IMR-90 (cell line): ENCODE measurements around the gene GNE. TPM values are rescaled to one million over a fixed set of nuclear protein-coding genes. Genes with fewer than 3 reads are reported as not detected.

Experiments
- ATAC-seq: fragments of 200-7000 bp; cut with Tn5 transposase; 2 replicates; pipeline ENCODE4 v1.9.1; 2020; ENCODE audit warnings: low read depth, mild to moderate bottlenecking, moderate library complexity
- BruUV-seq: library from RNA; stranded (reverse); fragments of 400-500 nt; replicated peaks from 2 replicates; lab custom pipeline; 2021; lab: Mats Ljungman, UMichigan
- CTCF ChIA-PET: fragments of 300-600 bp; formaldehyde crosslinking; extraction: SDS; loops from one replicate; lab custom pipeline; 2021; ENCODE audit warnings: antibody characterized with exemption; lab: Yijun Ruan, JAX
- POLR2A ChIA-PET: fragments of 300-600 bp; sonication (Branson Sonifier 250); formaldehyde crosslinking; loops from one replicate; lab custom pipeline; 2022; ENCODE audit warnings: antibody characterized with exemption; ENCODE audit not compliant: unreplicated experiment; lab: Charles Lee
- DNase-seq: peaks from one replicate; pipeline ENCODE4 v3.0.0; 2013
- H2AFZ ChIP-seq: replicated peaks from 2 replicates; pipeline ENCODE3; 2013; ENCODE audit warnings: low read length, mild to moderate bottlenecking; ENCODE audit not compliant: poor library complexity
- H2AK5ac ChIP-seq: 2 replicates; pipeline ENCODE4 v1.6.1; 2013; ENCODE audit warnings: low read depth, low read length, inconsistent platforms
- H2AK9ac ChIP-seq: replicated peaks from 2 replicates; pipeline ENCODE3; 2013; ENCODE audit warnings: mild to moderate bottlenecking, low read depth, low read length, moderate library complexity; ENCODE audit not compliant: poor library complexity
- H2BK120ac ChIP-seq: 2 replicates; pipeline ENCODE4 v1.6.1; 2013; ENCODE audit warnings: low read depth, low read length, inconsistent platforms
- H2BK15ac ChIP-seq: 3 replicates; pipeline ENCODE4 v1.6.1; 2013; ENCODE audit warnings: low read depth, low read length, inconsistent platforms
- H2BK20ac ChIP-seq: 2 replicates; pipeline ENCODE4 v1.6.1; 2013; ENCODE audit warnings: low read depth, mild to moderate bottlenecking, inconsistent platforms, low read length, moderate library complexity
- H2BK5ac ChIP-seq: 2 replicates; pipeline ENCODE4 v1.6.1; 2013; ENCODE audit warnings: mild to moderate bottlenecking, low read depth, low read length, inconsistent platforms; ENCODE audit not compliant: poor library complexity, severe bottlenecking
- H3K14ac ChIP-seq: replicated peaks from 2 replicates; pipeline ENCODE4 v1.6.1; 2013; ENCODE audit warnings: low read depth, low read length, inconsistent platforms
- H3K18ac ChIP-seq: 2 replicates; pipeline ENCODE4 v1.6.1; 2013; ENCODE audit warnings: low read depth, low read length, control low read depth
- H3K23ac ChIP-seq: 2 replicates; pipeline ENCODE4 v1.6.1; 2013; ENCODE audit warnings: low read depth, low read length, inconsistent platforms
- H3K27ac ChIP-seq: 2 replicates; pipeline ENCODE4 v1.5.1; 2013; ENCODE audit warnings: mild to moderate bottlenecking, control low read depth, low read length; ENCODE audit not compliant: insufficient read depth
- H3K27me3 ChIP-seq: 2 replicates; pipeline ENCODE4 v1.6.1; 2013; ENCODE audit warnings: low read length; ENCODE audit not compliant: control insufficient read depth, insufficient read depth
- H3K36me3 ChIP-seq: 2 replicates; pipeline ENCODE4 v1.6.1; 2013; ENCODE audit warnings: low read length, mixed read lengths; ENCODE audit not compliant: control insufficient read depth, insufficient read depth
- H3K4ac ChIP-seq: 2 replicates; pipeline ENCODE4 v1.6.1; 2013; ENCODE audit warnings: low read depth, low read length, inconsistent platforms
- H3K4me1 ChIP-seq: 2 replicates; pipeline ENCODE4 v1.6.1; 2013; ENCODE audit warnings: low read length, mixed read lengths; ENCODE audit not compliant: control insufficient read depth, insufficient read depth
- H3K4me2 ChIP-seq: 2 replicates; pipeline ENCODE4 v1.6.1; 2013; ENCODE audit warnings: low read depth, mild to moderate bottlenecking, control low read depth, low read length, moderate library complexity
- H3K4me3 ChIP-seq: 2 replicates; pipeline ENCODE4 v1.5.1; 2013; ENCODE audit warnings: low read depth, mild to moderate bottlenecking, control low read depth, low read length, moderate library complexity; ENCODE audit not compliant: insufficient read depth
- H3K56ac ChIP-seq: 2 replicates; pipeline ENCODE4 v1.6.1; 2013; ENCODE audit warnings: low read length, inconsistent platforms; ENCODE audit not compliant: insufficient read depth; ENCODE audit errors: extremely low read depth
- H3K79me1 ChIP-seq, 2 experiments: 2 replicates each; pipeline ENCODE4 v1.6.1; 2013; ENCODE audit warnings: low read length in 2 of 2, inconsistent platforms in 1 of 2, low read depth in 1 of 2
- H3K9ac ChIP-seq: 2 replicates; pipeline ENCODE4 v1.6.1; 2013; ENCODE audit warnings: low read depth, low read length, control low read depth
- H3K9me1 ChIP-seq: 2 replicates; pipeline ENCODE4 v1.6.1; 2013; ENCODE audit warnings: low read length, inconsistent platforms; ENCODE audit not compliant: insufficient read depth
- H3K9me3 ChIP-seq: 2 replicates; pipeline ENCODE4 v1.6.1; 2013; ENCODE audit warnings: low read length; ENCODE audit not compliant: control insufficient read depth, insufficient read depth
- H4K20me1 ChIP-seq: 2 replicates; pipeline ENCODE4 v1.6.1; 2013; ENCODE audit warnings: low read length, inconsistent platforms; ENCODE audit not compliant: insufficient read depth
- H4K5ac ChIP-seq: 2 replicates; pipeline ENCODE4 v1.6.1; 2013; ENCODE audit warnings: mild to moderate bottlenecking, low read depth, low read length, control low read depth
- H4K8ac ChIP-seq, 2 experiments: 2 replicates each; pipeline ENCODE4 v1.6.1; 2013; ENCODE audit warnings: low read depth in 2 of 2, low read length in 2 of 2, control low read depth in 1 of 2, inconsistent platforms in 1 of 2
- H4K91ac ChIP-seq: 2 replicates; pipeline ENCODE4 v1.6.1; 2013; ENCODE audit warnings: low read depth, low read length, inconsistent platforms; ENCODE audit not compliant: insufficient read depth
- BHLHE40 ChIP-seq: fragments of 150-350 bp; IDR thresholded peaks from 2 replicates; pipeline ENCODE4 v1.6.1; 2016; ENCODE audit warnings: mild to moderate bottlenecking, low read depth, low read length
- CEBPB ChIP-seq: IDR thresholded peaks from 2 replicates; pipeline ENCODE4 v1.6.1; 2012; ENCODE audit warnings: low read depth, low read length, improper control_type of control experiment
- CHD1 ChIP-seq: IDR thresholded peaks from 2 replicates; pipeline ENCODE4 v1.6.1; 2012; ENCODE audit warnings: low read depth, low read length, improper control_type of control experiment
- FOS ChIP-seq: fragments of 150-350 bp; IDR thresholded peaks from 2 replicates; pipeline ENCODE4 v1.6.1; 2016; ENCODE audit warnings: low read depth, low read length
- MAFK ChIP-seq: IDR thresholded peaks from 2 replicates; pipeline ENCODE4 v1.6.1; 2012; ENCODE audit warnings: low read depth, low read length, improper control_type of control experiment
- MAZ ChIP-seq: IDR thresholded peaks from 2 replicates; pipeline ENCODE4 v1.6.1; 2012; ENCODE audit warnings: low read depth, mild to moderate bottlenecking, low read length, improper control_type of control experiment, moderate library complexity, borderline replicate concordance
- MXI1 ChIP-seq: IDR thresholded peaks from 2 replicates; pipeline ENCODE4 v1.6.1; 2012; ENCODE audit warnings: low read depth, mild to moderate bottlenecking, low read length, moderate library complexity, borderline replicate concordance
- NFE2L2 ChIP-seq: fragments of 150-350 bp; IDR thresholded peaks from 2 replicates; pipeline ENCODE4 v1.6.1; 2016; ENCODE audit warnings: low read depth, mild to moderate bottlenecking, low read length
- POLR2A ChIP-seq: IDR thresholded peaks from 2 replicates; pipeline ENCODE4 v1.6.1; 2012; ENCODE audit warnings: mild to moderate bottlenecking, low read depth, low read length
- RAD21 ChIP-seq: IDR thresholded peaks from 2 replicates; pipeline ENCODE4 v1.6.1; 2012; ENCODE audit warnings: low read length, improper control_type of control experiment
- RCOR1 ChIP-seq: IDR thresholded peaks from 2 replicates; pipeline ENCODE4 v1.6.1; 2012; ENCODE audit warnings: mild to moderate bottlenecking, low read length, improper control_type of control experiment; ENCODE audit not compliant: insufficient replicate concordance
- RFX5 ChIP-seq: IDR thresholded peaks from 2 replicates; pipeline ENCODE4 v1.8.0; 2012; ENCODE audit warnings: low read depth, mild to moderate bottlenecking, low read length, moderate library complexity
- SMC3 ChIP-seq: fragments of 150-350 bp; IDR thresholded peaks from 2 replicates; pipeline ENCODE4 v1.6.1; 2016; ENCODE audit warnings: low read depth, mild to moderate bottlenecking, antibody characterized with exemption, low read length, moderate library complexity
- WGBS, 2 experiments: methylation state at CpG; one replicate each; pipeline versions ENCODE4 v1.1.5 to v1.1.7; 2013; ENCODE audit warnings: missing lambda C conversion rate in 2 of 2; ENCODE audit not compliant: insufficient read length in 1 of 2; ENCODE audit errors: extremely low coverage in 2 of 2; 5-methylcytosine and 5-hydroxymethylcytosine counted together
- dilution Hi-C: fragments of 300-500 bp; cut with HindIII; formaldehyde crosslinking; loops from one replicate; pipeline ENCODE4 v1.14.3; 2018; ENCODE audit warnings: low sequenced_read_pairs; ENCODE audit not compliant: unreplicated experiment
- in situ Hi-C: fragments of 300-500 bp; cut with MboI; formaldehyde crosslinking; loops from 3 replicates; pipeline ENCODE4 v1.14.3; 2019; ENCODE audit warnings: low sequenced_read_pairs, inconsistent platforms, mixed read lengths
- intact Hi-C: fragments of 100-400 bp; cut with micrococcal nuclease; formaldehyde crosslinking; loops from 2 replicates; pipeline ENCODE4 v1.10.0; 2022
- polyA plus RNA-seq, 3 experiments: library from polyadenylated mRNA; depleted of rRNA; stranded (reverse); fragments of >200 nt; gene quantifications; 2 replicates each; pipeline ENCODE4 v1.2.3, GENCODE V29; 2012; ENCODE audit warnings: low replicate concordance in 1 of 3
- total RNA-seq: library from RNA; depleted of rRNA; stranded (reverse); fragments of >200 nt; gene quantifications from 2 replicates; pipeline ENCODE4 v1.2.3, GENCODE V29; 2012
- TF ChIP-seq, protein P1 (sequence below): fragments of 150-350 bp; IDR thresholded peaks from 2 replicates; pipeline ENCODE4 v1.6.1; 2016; ENCODE audit warnings: low read depth, mild to moderate bottlenecking, low read length, moderate library complexity, borderline replicate concordance
- TF ChIP-seq, protein P2 (sequence below): fragments of 150-350 bp; IDR thresholded peaks from 2 replicates; pipeline ENCODE4 v1.6.1; 2017; ENCODE audit warnings: mild to moderate bottlenecking, antibody characterized with exemption, low read length, low read depth
- TF ChIP-seq, protein P3 (sequence below): conservative IDR thresholded peaks from 2 replicates; pipeline ENCODE4 v1.5.1; 2012; ENCODE audit warnings: mild to moderate bottlenecking, low read depth, low read length, improper control_type of control experiment

GNE gene
- total and polyA plus RNA-seq, 2 of the 4 experiments (the other 2 are of a cell fraction): 11.7 to 34.1 TPM

DNA sequence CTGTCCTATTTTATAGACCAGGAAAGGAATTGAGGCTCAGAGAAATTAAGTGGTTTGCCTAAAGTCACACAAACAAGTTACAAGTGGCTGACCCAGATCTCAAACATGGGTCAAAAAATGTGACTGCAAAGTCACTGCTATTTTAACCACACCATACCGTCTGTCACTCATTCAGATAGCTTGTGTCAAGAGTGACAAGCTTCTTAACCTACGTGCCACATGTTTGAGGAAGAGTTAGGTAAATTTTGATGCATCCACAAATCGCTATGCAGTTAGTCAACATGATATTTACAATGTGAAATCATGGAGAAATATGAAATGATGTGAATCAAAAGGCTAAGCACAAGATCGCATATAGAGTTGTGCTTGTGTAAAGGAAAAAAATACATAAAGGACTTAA lies 22.7 kb upstream of the GNE start:
- TF ChIP-seq RCOR1 (no peak), CHD1 (no peak), RAD21 (no peak), SMC3 (no peak), RFX5 (no peak), MAFK (no peak), FOS (no peak), MAZ (no peak), BHLHE40 (no peak), MXI1 (no peak), POLR2A (no peak), CEBPB (no peak), NFE2L2 (no peak)
- TF ChIP-seq, protein P1, sequence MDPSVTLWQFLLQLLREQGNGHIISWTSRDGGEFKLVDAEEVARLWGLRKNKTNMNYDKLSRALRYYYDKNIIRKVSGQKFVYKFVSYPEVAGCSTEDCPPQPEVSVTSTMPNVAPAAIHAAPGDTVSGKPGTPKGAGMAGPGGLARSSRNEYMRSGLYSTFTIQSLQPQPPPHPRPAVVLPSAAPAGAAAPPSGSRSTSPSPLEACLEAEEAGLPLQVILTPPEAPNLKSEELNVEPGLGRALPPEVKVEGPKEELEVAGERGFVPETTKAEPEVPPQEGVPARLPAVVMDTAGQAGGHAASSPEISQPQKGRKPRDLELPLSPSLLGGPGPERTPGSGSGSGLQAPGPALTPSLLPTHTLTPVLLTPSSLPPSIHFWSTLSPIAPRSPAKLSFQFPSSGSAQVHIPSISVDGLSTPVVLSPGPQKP: no peak
- TF ChIP-seq, protein P2, sequence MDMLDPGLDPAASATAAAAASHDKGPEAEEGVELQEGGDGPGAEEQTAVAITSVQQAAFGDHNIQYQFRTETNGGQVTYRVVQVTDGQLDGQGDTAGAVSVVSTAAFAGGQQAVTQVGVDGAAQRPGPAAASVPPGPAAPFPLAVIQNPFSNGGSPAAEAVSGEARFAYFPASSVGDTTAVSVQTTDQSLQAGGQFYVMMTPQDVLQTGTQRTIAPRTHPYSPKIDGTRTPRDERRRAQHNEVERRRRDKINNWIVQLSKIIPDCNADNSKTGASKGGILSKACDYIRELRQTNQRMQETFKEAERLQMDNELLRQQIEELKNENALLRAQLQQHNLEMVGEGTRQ: no peak
- TF ChIP-seq, protein P3, sequence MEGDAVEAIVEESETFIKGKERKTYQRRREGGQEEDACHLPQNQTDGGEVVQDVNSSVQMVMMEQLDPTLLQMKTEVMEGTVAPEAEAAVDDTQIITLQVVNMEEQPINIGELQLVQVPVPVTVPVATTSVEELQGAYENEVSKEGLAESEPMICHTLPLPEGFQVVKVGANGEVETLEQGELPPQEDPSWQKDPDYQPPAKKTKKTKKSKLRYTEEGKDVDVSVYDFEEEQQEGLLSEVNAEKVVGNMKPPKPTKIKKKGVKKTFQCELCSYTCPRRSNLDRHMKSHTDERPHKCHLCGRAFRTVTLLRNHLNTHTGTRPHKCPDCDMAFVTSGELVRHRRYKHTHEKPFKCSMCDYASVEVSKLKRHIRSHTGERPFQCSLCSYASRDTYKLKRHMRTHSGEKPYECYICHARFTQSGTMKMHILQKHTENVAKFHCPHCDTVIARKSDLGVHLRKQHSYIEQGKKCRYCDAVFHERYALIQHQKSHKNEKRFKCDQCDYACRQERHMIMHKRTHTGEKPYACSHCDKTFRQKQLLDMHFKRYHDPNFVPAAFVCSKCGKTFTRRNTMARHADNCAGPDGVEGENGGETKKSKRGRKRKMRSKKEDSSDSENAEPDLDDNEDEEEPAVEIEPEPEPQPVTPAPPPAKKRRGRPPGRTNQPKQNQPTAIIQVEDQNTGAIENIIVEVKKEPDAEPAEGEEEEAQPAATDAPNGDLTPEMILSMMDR: no peak
- ATAC-seq: no peak
- POLR2A ChIA-PET: no interaction called here

More for the DNA sequence above, 22.7 kb upstream of the GNE start:
- Histone ChIP-seq H3K4ac (no peak overlapping the region), H3K14ac (no peak overlapping the region), H3K27ac (no peak overlapping the region), H3K56ac (no peak overlapping the region), H3K4me1 (no peaks in the 10 kb centered on the region; the same call in 1 of the 2 replicates), H2BK20ac (no peak overlapping the region), H4K91ac (no peak overlapping the region), H3K9ac (no peak overlapping the region), H3K36me3 (no peaks in the 10 kb centered on the region), H3K9me3 (no peaks in the 10 kb centered on the region), H3K4me3 (no peak overlapping the region), H3K9me1 (no peaks in the 10 kb centered on the region; the same call in 1 of the 2 replicates), H4K8ac (no peak overlapping the region), H2AK9ac (no peak overlapping the region), H2AK5ac (no peak overlapping the region), H2BK15ac (no peak overlapping the region), H3K4me2 (no peak overlapping the region), H3K18ac (no peak overlapping the region), H3K23ac (no peak overlapping the region), H4K5ac (no peak overlapping the region), H3K79me1 (no peaks in the 10 kb centered on the region), H2BK5ac (no peak overlapping the region), H4K20me1 (no peaks in the 10 kb centered on the region), H3K27me3 (no peaks in the 10 kb centered on the region), H2AFZ (no peak overlapping the region), H2BK120ac (no peak overlapping the region)
- BruUV-seq: no TSS peak
- no peak for DNase-seq
- 92% methylated on average over 2 of the region's 4 CpGs; no CpG with 5 or more reads in 1 of the 2 experiments for WGBS, 2 experiments
- CTCF ChIA-PET: interaction anchor here (0.5 kb wide), 1 partner anchor 40 kb away, joined by 4 read pairs; no protein-coding TSS in a partner anchor
- dilution Hi-C loops: no loop called here
- intact Hi-C loops: no loop called here
- in situ Hi-C loops: no loop called here
